Hindlimb muscle (tissue), 1 donor: ENCODE measurements around the gene BMP8A. TPM values are rescaled to one million over a fixed set of nuclear protein-coding genes. Genes with fewer than 3 reads are reported as not detected.

Source experiments
- DNase-seq: peaks from one replicate; pipeline ENCODE4 v3.0.0-alpha.2; 2013
- polyA plus RNA-seq: library from polyadenylated mRNA; unstranded; fragments of 120-200 nt; gene quantifications from one replicate; pipeline ENCODE4 v1.2.1, GENCODE V29; 2013; ENCODE audit not compliant: insufficient read length

Gene BMP8A
- polyA plus RNA-seq, 1 donor: 0.53 TPM

DNA sequence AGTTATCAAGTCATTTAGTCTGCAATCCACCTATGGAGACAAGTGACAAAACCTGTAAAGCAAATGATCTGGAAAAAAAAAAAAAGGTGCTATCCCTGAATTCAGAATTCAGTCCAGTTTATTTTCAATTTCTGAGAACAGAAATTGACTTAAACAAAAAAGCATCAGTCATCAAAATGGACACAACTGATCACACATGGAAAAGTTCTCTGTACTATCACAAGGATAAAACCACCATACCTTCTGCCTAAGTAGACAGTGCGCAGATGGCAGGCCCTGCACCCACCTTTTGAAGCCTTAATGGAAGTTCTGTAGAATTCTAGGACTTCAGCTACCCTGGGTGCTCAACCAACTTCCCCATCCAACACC is 81.6 kb downstream of the BMP8A start:
- DNase-seq: no peak

DNA sequence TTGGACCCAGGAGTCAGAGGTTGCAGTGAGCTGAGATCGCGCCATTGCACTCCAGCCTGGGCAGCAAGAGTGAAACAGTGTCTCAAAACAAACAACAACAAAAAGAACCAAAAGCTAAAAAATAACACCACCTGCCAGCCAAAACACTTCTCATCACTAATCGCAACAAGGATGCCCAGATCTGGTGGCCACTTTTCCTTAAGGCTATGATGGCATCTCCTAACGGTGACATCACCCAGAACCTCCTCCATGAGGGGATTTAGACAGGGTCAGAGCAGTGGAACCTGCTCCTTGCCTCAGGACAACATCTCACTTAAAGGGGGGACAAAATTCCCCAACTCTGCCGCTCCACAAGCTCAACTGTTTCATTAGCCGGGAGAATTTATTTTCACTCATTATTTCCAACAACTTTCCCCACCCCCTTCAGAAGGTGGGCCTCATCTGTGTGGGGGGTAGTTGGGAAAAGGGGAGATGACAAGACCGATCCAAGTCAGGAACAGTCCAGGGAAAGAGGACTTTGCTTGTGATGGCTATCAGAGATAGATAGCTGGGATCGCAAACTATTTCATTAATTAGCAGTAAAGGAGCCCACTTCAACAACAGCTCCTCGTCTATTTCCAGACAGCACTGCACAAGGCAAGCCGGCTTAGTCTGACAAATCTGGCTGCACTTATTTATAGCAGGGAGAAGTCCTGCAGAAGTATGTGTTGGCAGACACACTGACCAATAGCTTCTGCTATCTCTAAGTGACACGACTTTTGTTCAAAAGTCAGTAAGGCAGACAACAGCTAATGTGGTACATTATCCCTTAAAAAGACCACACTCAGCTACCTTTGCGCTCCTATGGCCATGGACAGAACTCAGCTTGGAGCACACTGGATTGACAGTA is 82.5 kb downstream of the BMP8A start:
- DNase-seq: no peak

DNA sequence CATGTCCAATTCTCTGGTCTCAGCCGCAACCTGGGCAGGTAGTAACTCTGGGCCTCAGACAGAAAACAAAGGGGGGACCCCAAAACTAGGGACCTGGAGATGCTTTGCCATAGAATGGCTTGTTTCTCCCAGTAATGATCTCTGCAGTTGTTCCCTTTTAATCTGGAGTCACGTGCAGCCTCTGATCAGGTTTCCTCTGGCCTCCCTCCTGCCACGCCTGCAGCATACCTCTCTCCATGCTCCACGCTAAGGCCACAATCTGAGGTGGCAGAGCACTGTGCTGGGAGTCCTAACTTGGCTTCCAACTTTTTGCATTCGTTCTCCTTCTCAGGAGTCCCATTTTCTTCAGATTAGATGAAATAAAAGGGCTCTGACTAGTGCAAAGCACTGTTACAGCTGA is 83.2 kb downstream of the BMP8A start:
- DNase-seq: no peak

Other genes starting within 250 kb of the BMP8A start
- 538 TPM for gene PABPC4, start 85.2 kb downstream of the BMP8A start, polyA plus RNA-seq
- 56.8 TPM for gene HEYL, start 148.0 kb downstream of the BMP8A start, polyA plus RNA-seq
- gene NT5C1A, start 180.5 kb downstream of the BMP8A start, polyA plus RNA-seq: 12.8 TPM
- gene HPCAL4, start 199.8 kb downstream of the BMP8A start, polyA plus RNA-seq: 1.8 TPM
- gene PPIE, start 247.2 kb downstream of the BMP8A start, polyA plus RNA-seq: 41.6 TPM